HG03139 (cell line): ENCODE measurements around the gene PSMB11.
"Not testable (repeated sequence)": the region's sequence is repeated elsewhere in the genome, so short reads cannot be mapped to it uniquely, and the experiment has no call there.

ENCODE experiments used
- ATAC-seq: cut with Tn5 transposase; IDR thresholded peaks from one replicate; pipeline ENCODE4 v1.9.1; 2021; ENCODE audit not compliant: unreplicated experiment

PSMB11 gene

GRCh38 chr14:23013054-23013748, 28.8 kb upstream of the PSMB11 start:
- no peak for ATAC-seq

- ATAC-seq: not testable (repeated sequence)
Observed at GRCh38 chr14:23013749-23014054, 28.3 kb upstream of the PSMB11 start.

- no peak for ATAC-seq
Observed at GRCh38 chr14:23015618-23016017, 26.4 kb upstream of the PSMB11 start.

GRCh38 chr14:23017091-23017490, 24.9 kb upstream of the PSMB11 start:
- no peak for ATAC-seq

GRCh38 chr14:23018107-23018506, 23.9 kb upstream of the PSMB11 start:
- ATAC-seq: no peak

- ATAC-seq: no peak
Observed at GRCh38 chr14:23020143-23021128, 21.6 kb upstream of the PSMB11 start.

- no peak for ATAC-seq
Observed at GRCh38 chr14:23021434-23021833, 20.6 kb upstream of the PSMB11 start.

- ATAC-seq: no peak
Observed at GRCh38 chr14:23021889-23022442, 20.0 kb upstream of the PSMB11 start.

- ATAC-seq: no peak
Observed at GRCh38 chr14:23023022-23023794, 18.8 kb upstream of the PSMB11 start.

GRCh38 chr14:23023795-23024152, 18.2 kb upstream of the PSMB11 start:
- ATAC-seq: no peak

GRCh38 chr14:23024612-23025075, 17.4 kb upstream of the PSMB11 start:
- ATAC-seq: no peak

- ATAC-seq: no peak
Observed at GRCh38 chr14:23025151-23025814, 16.7 kb upstream of the PSMB11 start.

GRCh38 chr14:23028799-23029198, 13.2 kb upstream of the PSMB11 start:
- ATAC-seq: no peak

- no peak for ATAC-seq
Observed at GRCh38 chr14:23030936-23031335, 11.1 kb upstream of the PSMB11 start.

- no peak for ATAC-seq
Observed at GRCh38 chr14:23033251-23033727, 8.7 kb upstream of the PSMB11 start.

- ATAC-seq: no peak
Observed at GRCh38 chr14:23033801-23034497, 8.1 kb upstream of the PSMB11 start.

GRCh38 chr14:23034498-23035302, 7.3 kb upstream of the PSMB11 start, which contains the start of gene PSMB5:
PSMB5 (minus strand) TSS chr14:23034900; CDS start chr14:23034881, 19 bp downstream.
- ATAC-seq: peak; percentile 83

- ATAC-seq: no peak
Observed at GRCh38 chr14:23035303-23036144, 6.5 kb upstream of the PSMB11 start.
